Bronchial epithelial cell (primary cell): ENCODE measurements around the gene PLAAT4. TPM values are rescaled to one million over a fixed set of nuclear protein-coding genes. Genes with fewer than 3 reads are reported as not detected.
"Not testable (repeated sequence)": the region's sequence is repeated elsewhere in the genome, so short reads cannot be mapped to it uniquely, and the experiment has no call there.

Experiments
- DNase-seq: peaks from one replicate; pipeline ENCODE4 v3.0.0-alpha.2; 2010; ENCODE audit warnings: low read depth
- FAIRE-seq: peaks from 2 replicates; lab custom pipeline; 2011; peaks lifted over from hg19 to GRCh38; lab: Jason Lieb, UNC
- H3K27me3 ChIP-seq: 2 replicates; pipeline ENCODE4 v1.5.1; 2011; ENCODE audit warnings: low read length; ENCODE audit not compliant: control insufficient read depth, insufficient read depth
- H3K36me3 ChIP-seq: 2 replicates; pipeline ENCODE4 v1.5.1; 2011; ENCODE audit warnings: low read length; ENCODE audit not compliant: control insufficient read depth, insufficient read depth
- H3K4me3 ChIP-seq: 2 replicates; pipeline ENCODE4 v1.5.1; 2011; ENCODE audit warnings: mild to moderate bottlenecking, low read depth, low read length, control low read depth
- CTCF ChIP-seq: IDR thresholded peaks from 2 replicates; pipeline ENCODE4 v1.5.1; 2011; ENCODE audit warnings: mild to moderate bottlenecking, moderate library complexity, low read length, control low read depth, inconsistent platforms; ENCODE audit not compliant: insufficient read depth, severe bottlenecking
- total RNA-seq: library from RNA; depleted of rRNA; stranded (reverse); fragments of >200 nt; gene quantifications from 2 replicates; pipeline ENCODE4 v1.2.1, GENCODE V29; 2014

Gene PLAAT4
- total RNA-seq, 1 donor from 2014 or later: 0.79 TPM

GRCh38 chr11:63520606-63521170 lies 15.9 kb upstream of the PLAAT4 start:
- DNase-seq (no peak), FAIRE-seq (no peak)
- H3K27me3 ChIP-seq: no peaks in the 10 kb centered on the region
- no peak for TF ChIP-seq CTCF
- no peak overlapping the region for H3K4me3 ChIP-seq
- no peaks in the 10 kb centered on the region for H3K36me3 ChIP-seq

GRCh38 chr11:63521896-63522295 lies 14.7 kb upstream of the PLAAT4 start:
- FAIRE-seq (no peak), DNase-seq (no peak)
- Histone ChIP-seq H3K4me3 (no peak overlapping the region), H3K27me3 (no peaks in the 10 kb centered on the region), H3K36me3 (no peaks in the 10 kb centered on the region)
- TF ChIP-seq CTCF: no peak

GRCh38 chr11:63523151-63523550 lies 13.5 kb upstream of the PLAAT4 start:
- FAIRE-seq: no peak
- no peak for DNase-seq
- Histone ChIP-seq H3K36me3 (no peaks in the 10 kb centered on the region), H3K27me3 (no peaks in the 10 kb centered on the region), H3K4me3 (no peak overlapping the region)
- no peak for TF ChIP-seq CTCF

- DNase-seq (no peak), FAIRE-seq (no peak)
- Histone ChIP-seq H3K36me3 (no peaks in the 10 kb centered on the region), H3K27me3 (no peaks in the 10 kb centered on the region), H3K4me3 (no peak overlapping the region)
- TF ChIP-seq CTCF: no peak
These were observed 8.9 kb upstream of the PLAAT4 start for GRCh38 chr11:63527667-63528066.

GRCh38 chr11:63528156-63528555 lies 8.5 kb upstream of the PLAAT4 start:
- DNase-seq, FAIRE-seq, H3K27me3 ChIP-seq, H3K36me3 ChIP-seq, H3K4me3 ChIP-seq: not testable (repeated sequence)

GRCh38 chr11:63528729-63529278 lies 7.8 kb upstream of the PLAAT4 start:
- DNase-seq, FAIRE-seq, H3K27me3 ChIP-seq, H3K4me3 ChIP-seq, H3K36me3 ChIP-seq: not testable (repeated sequence)

- not testable (repeated sequence) for FAIRE-seq, DNase-seq, H3K36me3 ChIP-seq, H3K27me3 ChIP-seq, H3K4me3 ChIP-seq
These were observed 7.2 kb upstream of the PLAAT4 start for GRCh38 chr11:63529373-63529772.
